Stimulated activated CD4-positive, alpha-beta T cell treated with anti-CD3 and anti-CD28 coated beads, Interleukin-12 subunit alpha, Interleukin-12 subunit beta, amount 100 ng/mL, for 4 hours (primary cell): Measurements from ENCODE around the gene ATG2B.

ENCODE experiments used
- DNase-seq: peaks from one replicate; pipeline ENCODE4 v3.0.0-alpha.2; 2020

ATG2B gene

GRCh38 chr14:96270565-96271420 is 92.3 kb downstream of the ATG2B start:
- no peak for DNase-seq

DNA sequence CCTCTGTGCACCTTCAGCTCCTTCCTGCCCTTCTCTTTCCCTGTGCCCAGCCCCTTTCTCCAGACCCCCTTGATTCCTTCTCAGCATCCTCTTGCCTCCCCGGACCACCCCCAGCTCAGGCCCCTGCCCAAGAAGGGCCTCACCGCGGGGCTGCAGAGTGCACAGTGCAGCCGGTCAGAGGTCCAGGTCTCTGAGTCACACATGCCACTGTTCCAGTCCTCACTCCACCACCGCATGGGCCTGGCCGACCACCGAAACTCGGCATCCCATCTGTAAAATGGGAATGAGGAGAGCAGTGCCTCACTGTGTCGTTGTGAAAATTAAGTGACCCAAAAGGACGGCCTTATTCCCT is 93.8 kb downstream of the ATG2B start:
- no peak for DNase-seq

DNA sequence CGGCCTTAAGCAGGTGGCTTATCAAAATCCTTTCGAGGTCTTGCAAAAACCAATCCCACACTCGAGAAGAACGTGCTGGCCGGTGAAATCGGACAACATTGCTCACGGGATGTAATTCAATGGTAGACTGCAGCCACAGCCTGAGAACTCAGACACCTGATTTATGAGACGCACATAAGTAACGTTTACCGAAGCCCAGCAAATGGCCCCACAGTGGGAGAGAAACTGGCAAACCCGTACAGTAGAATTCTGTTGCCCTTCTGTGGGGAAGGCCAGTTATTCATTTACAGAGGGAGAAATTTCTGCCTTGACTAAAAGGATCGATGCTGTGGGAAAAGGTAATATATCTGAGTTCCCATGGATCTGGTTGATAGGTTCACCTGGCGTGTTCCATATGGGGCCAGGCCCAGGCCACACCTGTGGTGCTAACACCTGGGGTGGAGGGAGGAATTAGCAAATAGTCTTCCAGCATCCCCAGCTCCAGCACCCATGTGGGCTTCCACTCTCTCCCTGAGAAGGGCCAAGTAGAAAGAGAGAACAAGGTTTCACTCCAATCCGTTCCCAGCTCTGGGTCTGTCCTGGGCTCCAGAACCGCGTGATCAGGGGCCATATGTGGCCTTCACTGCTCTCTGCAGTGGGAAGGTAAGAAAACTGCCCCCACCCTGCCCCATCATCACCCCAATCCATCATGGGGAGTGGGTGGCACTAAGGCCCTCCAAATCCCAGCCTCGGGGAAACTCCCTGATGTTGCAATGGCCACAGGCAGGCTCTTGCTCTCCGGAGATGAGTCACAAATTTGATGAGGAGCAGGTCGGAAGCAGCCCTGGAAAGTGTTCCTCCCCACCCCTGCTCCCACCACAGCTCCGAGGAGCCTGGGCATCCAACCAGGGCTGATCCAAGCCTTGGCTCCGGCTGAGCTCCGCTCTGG is 94.4 kb downstream of the ATG2B start:
- no peak for DNase-seq

- no peak for DNase-seq
Observed at GRCh38 chr14:96267916-96268315, 95.2 kb downstream of the ATG2B start.

- no peak for DNase-seq
Observed at GRCh38 chr14:96267336-96267735, 95.8 kb downstream of the ATG2B start.

DNA sequence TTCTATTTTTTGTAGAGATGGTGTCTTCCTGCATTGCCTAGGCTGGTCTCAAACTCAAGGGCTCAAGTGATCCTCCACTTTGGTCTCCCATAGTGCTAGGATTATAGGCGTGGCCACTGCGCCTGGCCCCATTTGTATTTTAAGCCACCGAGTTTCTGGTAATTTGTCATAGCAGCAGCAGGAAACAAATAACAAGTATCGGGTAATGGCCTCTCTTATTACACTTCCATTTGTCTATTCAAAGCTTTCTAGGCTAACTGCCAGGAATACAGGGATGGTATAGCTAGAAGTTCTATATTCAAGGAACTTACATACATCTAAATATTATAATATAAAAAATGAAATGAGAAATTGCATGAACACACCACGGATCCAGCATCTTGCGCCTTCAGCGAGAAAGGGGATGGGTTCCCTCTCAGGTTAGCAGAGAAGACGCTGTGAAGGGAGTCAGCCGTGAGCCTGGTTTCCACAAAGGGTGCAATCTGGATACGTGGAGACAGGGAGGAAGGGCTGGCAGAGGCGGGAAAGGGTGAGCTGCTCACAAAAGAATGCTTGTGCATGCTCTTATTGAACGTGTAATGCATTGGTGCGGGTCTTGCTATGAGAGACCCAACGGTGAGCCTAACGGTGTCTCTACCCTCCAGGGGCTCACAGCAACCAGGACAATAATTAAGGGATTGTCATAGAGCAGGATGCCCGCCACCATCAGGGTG is 97.6 kb downstream of the ATG2B start:
- DNase-seq: no peak

GRCh38 chr14:96264853-96265252 is 98.3 kb downstream of the ATG2B start:
- DNase-seq: no peak

DNA sequence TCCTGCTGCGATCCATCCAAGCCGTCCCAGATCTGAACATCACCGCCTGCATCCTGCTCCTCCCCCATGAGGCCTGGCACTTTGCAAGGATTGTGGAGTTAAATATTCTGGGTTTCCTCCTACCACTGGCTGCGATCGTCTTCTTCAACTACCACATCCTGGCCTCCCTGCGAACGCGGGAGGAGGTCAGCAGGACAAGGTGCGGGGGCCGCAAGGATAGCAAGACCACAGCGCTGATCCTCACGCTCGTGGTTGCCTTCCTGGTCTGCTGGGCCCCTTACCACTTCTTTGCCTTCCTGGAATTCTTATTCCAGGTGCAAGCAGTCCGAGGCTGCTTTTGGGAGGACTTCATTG is 99.0 kb downstream of the ATG2B start:
- DNase-seq: no peak

DNA sequence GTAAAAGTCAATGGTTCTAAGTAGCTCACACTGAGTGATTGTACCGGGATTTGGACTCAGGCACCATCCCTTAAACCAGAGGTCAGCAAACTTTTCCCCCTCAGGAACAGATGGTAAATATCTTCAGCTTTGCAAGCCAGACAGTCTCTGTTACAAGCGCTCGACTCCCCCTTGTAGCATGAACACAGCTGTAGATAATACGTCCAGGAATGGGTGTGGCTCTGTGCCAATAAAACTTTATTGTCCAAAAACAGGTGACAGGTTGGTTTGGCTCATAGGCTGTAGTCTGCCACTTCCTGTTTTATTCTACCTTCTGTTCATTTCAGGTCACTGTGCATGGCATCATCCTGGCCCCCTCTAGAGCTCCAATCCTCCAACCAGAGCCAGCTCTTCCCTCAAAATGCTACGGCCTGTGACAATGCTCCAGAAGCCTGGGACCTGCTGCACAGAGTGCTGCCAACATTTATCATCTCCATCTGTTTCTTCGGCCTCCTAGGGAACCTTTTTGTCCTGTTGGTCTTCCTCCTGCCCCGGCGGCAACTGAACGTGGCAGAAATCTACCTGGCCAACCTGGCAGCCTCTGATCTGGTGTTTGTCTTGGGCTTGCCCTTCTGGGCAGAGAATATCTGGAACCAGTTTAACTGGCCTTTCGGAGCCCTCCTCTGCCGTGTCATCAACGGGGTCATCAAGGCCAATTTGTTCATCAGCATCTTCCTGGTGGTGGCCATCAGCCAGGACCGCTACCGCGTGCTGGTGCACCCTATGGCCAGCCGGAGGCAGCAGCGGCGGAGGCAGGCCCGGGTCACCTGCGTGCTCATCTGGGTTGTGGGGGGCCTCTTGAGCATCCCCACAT is 99.6 kb downstream of the ATG2B start:
- DNase-seq: no peak

DNA sequence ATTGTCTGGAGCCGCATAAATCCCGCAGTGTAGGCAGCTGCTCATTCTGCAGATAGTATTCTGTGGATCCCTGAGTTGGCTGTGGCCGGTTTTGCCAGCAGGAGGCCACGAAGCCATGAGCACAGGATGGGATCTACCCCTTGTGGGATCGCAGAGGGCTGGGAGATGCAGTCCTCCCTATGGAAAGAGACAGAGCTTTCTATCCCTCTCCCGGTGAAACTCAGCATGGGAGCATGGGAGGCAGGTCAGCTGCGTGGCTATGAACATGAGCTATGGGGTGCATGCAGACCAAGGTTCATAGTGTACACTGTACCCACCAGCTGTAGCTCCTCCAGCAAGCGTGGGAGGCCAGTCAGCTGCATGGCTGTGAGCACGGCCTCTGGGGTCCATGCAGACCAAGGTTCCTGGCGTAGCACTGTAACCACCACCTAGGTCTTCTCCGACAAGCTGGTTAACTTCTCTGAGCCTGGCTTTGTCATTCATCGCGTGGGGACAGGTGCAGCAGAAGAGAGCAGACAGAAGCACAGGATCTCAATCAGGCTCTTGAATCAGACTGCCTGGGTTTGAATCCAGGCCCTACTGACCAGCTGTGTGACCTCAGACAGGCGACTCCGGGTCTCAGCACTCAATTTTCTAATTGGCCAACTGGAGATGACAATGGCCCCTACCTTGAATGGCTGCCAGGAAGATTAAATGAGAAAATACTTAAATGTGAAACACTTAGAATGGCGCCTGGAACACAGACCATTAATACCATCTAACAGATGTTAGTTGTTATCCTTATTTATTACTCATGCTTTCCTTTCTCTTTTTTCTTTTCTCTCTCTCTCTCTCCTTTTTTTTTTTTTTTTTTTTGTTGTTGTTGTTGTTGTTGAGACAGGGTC is 101.1 kb downstream of the ATG2B start:
- no peak for DNase-seq

DNA sequence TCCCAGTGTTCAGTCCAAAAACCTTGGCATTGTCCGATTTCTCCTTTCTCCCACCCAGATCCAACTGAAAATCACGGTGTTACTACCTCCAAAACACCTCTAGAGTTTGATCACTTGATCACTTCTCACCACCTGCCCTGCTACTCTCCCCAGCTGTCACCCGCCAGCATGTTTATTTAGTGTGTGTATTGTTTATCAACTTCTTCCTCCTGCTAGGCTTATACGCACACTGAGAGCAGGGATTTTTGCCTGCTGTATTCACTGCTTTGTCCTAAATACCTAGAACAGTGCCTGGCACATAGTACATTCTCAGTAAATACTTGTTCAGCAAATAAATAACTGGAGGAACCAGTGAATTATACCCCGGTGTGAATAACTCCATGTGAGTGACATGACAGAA is 102.1 kb downstream of the ATG2B start:
- no peak for DNase-seq

DNA sequence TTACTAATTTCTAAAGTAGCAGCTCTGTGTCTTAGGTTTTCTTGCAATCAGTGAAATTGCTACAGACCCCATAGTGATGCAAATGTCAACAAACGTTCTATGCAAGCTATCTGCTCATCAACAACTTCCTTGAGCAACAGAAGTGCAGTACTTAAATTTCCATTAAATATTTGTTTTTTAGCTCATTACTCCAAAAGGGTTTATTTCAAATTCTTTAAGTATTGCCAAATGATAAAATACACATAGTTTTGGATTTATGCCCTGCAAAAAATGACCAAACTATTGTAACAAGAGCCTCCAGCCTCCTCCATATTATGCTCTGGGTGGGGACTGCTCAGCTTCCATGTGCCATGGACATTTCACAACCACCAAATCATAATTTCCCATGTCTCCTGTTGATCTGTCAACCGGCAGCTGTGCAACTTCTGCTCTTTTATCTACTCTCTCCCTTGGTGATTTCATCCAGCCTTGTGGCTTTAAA is 102.8 kb downstream of the ATG2B start:
- no peak for DNase-seq

DNA sequence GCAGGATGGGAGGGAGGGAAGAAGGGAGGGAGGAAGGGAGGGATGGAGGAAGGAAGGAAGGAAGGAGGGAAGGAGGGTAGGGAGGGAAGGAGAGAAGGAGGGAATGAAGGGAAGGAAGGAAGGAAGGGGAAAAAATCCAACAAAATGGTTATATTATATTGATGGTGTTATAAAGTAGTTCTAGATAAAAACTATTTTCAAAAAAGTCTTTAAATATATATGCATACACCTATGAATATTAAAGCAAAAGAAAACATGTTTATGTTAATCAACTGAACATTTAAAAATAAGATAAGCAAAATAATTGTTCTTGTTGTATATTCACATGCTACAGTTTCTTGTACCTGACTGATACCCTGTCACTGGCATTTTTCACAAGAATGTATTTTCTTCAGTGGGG is 105.2 kb downstream of the ATG2B start:
- DNase-seq: no peak

DNA sequence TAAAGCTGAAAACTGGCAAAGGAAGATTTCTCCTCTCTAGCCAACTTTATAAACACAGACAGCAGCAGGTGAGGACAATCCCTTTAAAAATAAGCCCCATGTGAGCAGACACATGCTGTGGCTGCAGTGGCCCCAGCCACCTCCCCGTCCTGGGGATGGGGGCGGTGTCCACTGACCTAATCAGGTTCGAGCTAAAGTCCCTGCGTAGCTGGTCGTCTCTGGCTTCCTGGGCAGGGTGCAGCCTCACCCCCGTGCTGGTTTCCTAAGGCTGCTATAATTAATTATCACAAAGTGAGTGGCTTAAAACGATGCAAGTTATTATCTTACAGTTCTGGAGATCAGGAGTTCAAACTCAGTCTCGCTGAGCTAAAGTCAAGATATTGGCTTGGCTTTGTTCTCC is 106.1 kb downstream of the ATG2B start:
- no peak for DNase-seq

DNA sequence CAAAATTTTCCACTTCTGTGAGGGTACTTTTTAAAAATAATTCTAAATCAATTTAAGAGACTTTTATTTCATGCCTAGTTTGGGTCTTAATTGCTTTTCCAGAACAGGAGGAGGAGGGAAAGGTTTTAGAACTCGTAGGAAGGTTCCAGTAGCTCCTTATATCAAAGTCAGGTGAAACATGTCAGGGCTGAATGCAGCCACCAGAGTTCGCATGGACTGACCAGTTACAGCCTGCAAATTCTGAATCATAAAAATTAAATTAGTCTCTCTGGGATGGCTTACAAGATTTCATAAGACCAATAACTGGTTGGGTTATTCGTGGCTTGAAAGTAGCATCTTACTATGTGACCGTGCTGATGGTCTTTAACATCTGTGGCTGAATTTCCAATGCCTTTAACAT is 106.7 kb downstream of the ATG2B start:
- no peak for DNase-seq

DNA sequence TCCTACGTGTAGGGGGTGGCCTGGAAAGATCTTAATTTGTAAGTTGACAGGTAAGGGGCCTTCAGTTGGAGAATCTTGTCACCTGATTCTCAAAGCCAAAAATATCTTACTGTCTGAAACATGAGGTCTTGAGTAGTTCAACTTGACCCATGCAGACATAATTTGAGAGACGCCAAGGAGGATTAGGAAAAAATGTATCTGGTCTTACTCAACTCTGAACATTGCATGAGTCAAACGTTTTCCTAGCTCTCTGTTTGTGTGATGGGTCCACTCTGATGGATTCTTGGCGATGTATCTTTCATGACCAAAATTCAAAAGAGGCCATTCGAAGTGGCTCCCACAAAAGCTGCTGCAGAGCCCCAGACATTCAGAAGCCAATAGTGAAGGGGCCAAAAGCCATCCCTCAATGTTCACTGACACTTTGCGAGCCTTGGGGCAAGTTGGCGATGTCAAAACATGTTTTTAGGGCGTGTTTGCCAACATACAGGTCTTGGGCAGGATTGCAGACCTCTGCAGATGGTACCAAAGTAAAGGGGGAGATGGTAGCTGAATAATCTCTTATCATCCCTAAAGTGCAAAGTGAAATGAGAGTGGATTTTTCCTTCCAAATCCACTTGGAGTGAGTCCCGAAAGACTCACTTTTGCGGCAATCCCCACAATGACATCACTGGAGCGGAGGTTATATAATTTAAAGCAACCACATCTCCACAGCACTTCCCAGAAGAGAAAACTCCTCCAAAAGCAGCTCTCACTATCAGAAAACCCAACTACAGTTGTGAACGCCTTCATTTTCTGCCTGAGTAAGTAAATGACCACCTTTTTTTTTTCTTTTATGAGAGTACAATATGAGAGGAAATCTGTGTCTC is 107.4 kb downstream of the ATG2B start, which contains the start of gene BDKRB1:
TSS of gene BDKRB1 (plus strand) at position 710 of the 866 bp plus-strand sequence. CDS start 7,473 bp downstream, outside the sequence.
- no peak for DNase-seq

GRCh38 chr14:96254687-96255086 is 108.5 kb downstream of the ATG2B start:
- no peak for DNase-seq

GRCh38 chr14:96252999-96253539 is 110.1 kb downstream of the ATG2B start:
- DNase-seq: no peak

- no peak for DNase-seq
Observed at GRCh38 chr14:96252323-96252998, 110.7 kb downstream of the ATG2B start.
